ENCODE measurements around the gene NUCKS1.

GRCh38 chr1:205751036-205751651 is 1.2 kb upstream of the NUCKS1 start:
- TF ChIP-seq CTCF (IDR thresholded peaks at IDR 0.05; ENCODE audit: poor library complexity, severe bottlenecking) (no peak), EP300 (conservative IDR thresholded peaks at IDR 0.05; ENCODE audit: poor library complexity, severe bottlenecking) (no peak), POLR2AphosphoS5 (IDR thresholded peaks at IDR 0.05) (no peak), SMC3 (conservative IDR thresholded peaks at IDR 0.05; ENCODE audit: poor library complexity) (no peak), REST (IDR thresholded peaks at IDR 0.05; ENCODE audit: borderline replicate concordance) (no peak), EZH2 (IDR thresholded peaks at IDR 0.05; ENCODE audit: borderline replicate concordance, insufficient read depth, low read length, poor library complexity, severe bottlenecking) (no peak), MXI1 (conservative IDR thresholded peaks at IDR 0.05; ENCODE audit: poor library complexity, severe bottlenecking) (no peak), TAF1 (IDR thresholded peaks at IDR 0.05; ENCODE audit: low read depth) (no peak), RAD21 (conservative IDR thresholded peaks at IDR 0.05) (no peak)

All from neural cell (in vitro differentiated cells).